Osteoblast (primary cell): ENCODE results near the gene CHRNA4. TPM values are rescaled to one million over a fixed set of nuclear protein-coding genes. Genes with fewer than 3 reads are reported as not detected.

Experiments
- DNase-seq: peaks from one replicate; pipeline ENCODE4 v3.0.0; 2011; ENCODE audit warnings: low spot score, mixed read lengths; ENCODE audit not compliant: insufficient read length; ENCODE audit errors: missing footprints
- H2AFZ ChIP-seq: 2 replicates; pipeline ENCODE4 v1.6.0; 2011; ENCODE audit warnings: mild to moderate bottlenecking, low read length
- H3K27ac ChIP-seq: 2 replicates; pipeline ENCODE4 v1.5.1; 2011; ENCODE audit warnings: mild to moderate bottlenecking, low read depth, low read length, moderate library complexity
- H3K27me3 ChIP-seq: 2 replicates; pipeline ENCODE4 v1.6.0; 2012; ENCODE audit warnings: mild to moderate bottlenecking, control low read depth, inconsistent platforms, low read length, moderate library complexity; ENCODE audit not compliant: insufficient read depth
- H3K36me3 ChIP-seq: 2 replicates; pipeline ENCODE4 v1.5.1; 2011; ENCODE audit warnings: mild to moderate bottlenecking, low read length, control low read depth, moderate library complexity; ENCODE audit not compliant: insufficient read depth
- H3K4me1 ChIP-seq: 2 replicates; pipeline ENCODE4 v1.5.1; 2011; ENCODE audit warnings: mild to moderate bottlenecking, low read length, control low read depth, moderate library complexity; ENCODE audit not compliant: insufficient read depth
- H3K4me2 ChIP-seq: 2 replicates; pipeline ENCODE4 v1.6.0; 2011; ENCODE audit warnings: mild to moderate bottlenecking, low read length; ENCODE audit not compliant: insufficient read depth
- H3K4me3 ChIP-seq: fragments of 200-600 bp; sonication (generic); 3 replicates; pipeline ENCODE4 v1.5.1; 2012; ENCODE audit warnings: mild to moderate bottlenecking, low read length, inconsistent platforms; ENCODE audit not compliant: insufficient read depth
- H3K79me2 ChIP-seq: 2 replicates; pipeline ENCODE4 v1.6.0; 2012; ENCODE audit warnings: mild to moderate bottlenecking, low read length, control low read depth, inconsistent platforms; ENCODE audit not compliant: insufficient read depth
- H3K9me3 ChIP-seq: 2 replicates; pipeline ENCODE4 v1.5.1; 2011; ENCODE audit warnings: low read depth, low read length, control low read depth
- H4K20me1 ChIP-seq: 2 replicates; pipeline ENCODE4 v1.6.0; 2012; ENCODE audit warnings: mild to moderate bottlenecking, low read length, control low read depth; ENCODE audit not compliant: insufficient read depth
- total RNA-seq: library from RNA; depleted of rRNA; stranded (reverse); fragments of >200 nt; gene quantifications from 2 replicates; pipeline ENCODE4 v1.2.3, GENCODE V29; 2012
- TF ChIP-seq, protein P1 (sequence below): IDR thresholded peaks from 2 replicates; pipeline ENCODE4 v1.5.1; 2011; ENCODE audit warnings: mild to moderate bottlenecking, low read depth, low read length, moderate library complexity; ENCODE audit errors: extremely low read depth

The CHRNA4 gene
- total RNA-seq, 1 donor: not detected

GRCh38 chr20:63322933-63323273 lies 38.2 kb downstream of the CHRNA4 start:
- DNase-seq: no peak
- Histone ChIP-seq H4K20me1 (no peaks in the 10 kb centered on the region), H3K4me2 (no peak overlapping the region), H3K4me1 (no peaks in the 10 kb centered on the region), H2AFZ (no peak overlapping the region), H3K36me3 (no peaks in the 10 kb centered on the region), H3K27me3 (peaks cover 9% of the 10 kb centered on the region), H3K27ac (no peak overlapping the region), H3K9me3 (no peaks in the 10 kb centered on the region), H3K4me3 (no peak overlapping the region), H3K79me2 (no peaks in the 10 kb centered on the region)
- TF ChIP-seq, protein P1, sequence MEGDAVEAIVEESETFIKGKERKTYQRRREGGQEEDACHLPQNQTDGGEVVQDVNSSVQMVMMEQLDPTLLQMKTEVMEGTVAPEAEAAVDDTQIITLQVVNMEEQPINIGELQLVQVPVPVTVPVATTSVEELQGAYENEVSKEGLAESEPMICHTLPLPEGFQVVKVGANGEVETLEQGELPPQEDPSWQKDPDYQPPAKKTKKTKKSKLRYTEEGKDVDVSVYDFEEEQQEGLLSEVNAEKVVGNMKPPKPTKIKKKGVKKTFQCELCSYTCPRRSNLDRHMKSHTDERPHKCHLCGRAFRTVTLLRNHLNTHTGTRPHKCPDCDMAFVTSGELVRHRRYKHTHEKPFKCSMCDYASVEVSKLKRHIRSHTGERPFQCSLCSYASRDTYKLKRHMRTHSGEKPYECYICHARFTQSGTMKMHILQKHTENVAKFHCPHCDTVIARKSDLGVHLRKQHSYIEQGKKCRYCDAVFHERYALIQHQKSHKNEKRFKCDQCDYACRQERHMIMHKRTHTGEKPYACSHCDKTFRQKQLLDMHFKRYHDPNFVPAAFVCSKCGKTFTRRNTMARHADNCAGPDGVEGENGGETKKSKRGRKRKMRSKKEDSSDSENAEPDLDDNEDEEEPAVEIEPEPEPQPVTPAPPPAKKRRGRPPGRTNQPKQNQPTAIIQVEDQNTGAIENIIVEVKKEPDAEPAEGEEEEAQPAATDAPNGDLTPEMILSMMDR: no peak

DNA sequence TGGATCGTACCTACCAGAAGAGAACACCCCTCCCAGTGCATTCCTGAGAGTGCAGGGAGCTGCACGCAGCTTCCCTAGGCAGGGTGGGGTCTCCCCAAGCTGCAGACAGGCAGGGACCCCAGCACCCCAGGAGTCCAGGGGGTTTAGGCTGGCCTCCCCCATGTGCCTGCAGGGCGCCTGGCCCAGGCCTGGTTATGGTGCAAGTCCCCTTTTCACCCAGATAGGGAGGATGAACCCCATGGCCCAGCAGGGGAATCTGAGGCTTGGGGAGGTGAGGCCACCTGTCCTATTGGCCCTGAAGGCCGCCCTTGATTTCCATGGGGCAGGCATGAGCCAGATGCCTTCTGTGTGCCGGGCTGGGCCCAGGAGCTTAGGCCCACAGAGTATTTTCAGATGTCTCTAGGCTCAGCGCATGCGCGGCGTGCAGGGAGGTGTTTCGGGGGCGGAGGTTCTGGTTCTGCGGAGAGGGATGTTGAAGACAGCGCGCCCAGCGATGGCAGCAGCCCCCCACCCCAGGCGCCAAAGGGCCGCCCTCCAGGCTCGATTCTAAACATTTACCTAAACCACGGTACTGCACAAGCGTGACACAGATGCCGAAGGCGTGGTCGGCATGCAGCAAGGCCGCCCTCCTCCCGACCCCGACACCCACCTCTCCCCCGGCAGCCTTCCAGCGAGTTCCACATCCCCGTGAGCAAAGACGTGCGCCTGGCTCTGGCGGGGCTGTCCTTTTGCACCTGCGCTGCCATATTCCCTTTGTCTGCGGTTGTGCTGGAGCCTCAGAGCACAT lies 38.8 kb downstream of the CHRNA4 start:
- Histone ChIP-seq H3K36me3 (no peaks in the 10 kb centered on the region), H3K9me3 (no peaks in the 10 kb centered on the region), H3K4me3 (no peak overlapping the region), H3K79me2 (no peaks in the 10 kb centered on the region), H3K4me2 (no peak overlapping the region), H3K27me3 (peaks cover 9% of the 10 kb centered on the region), H4K20me1 (no peaks in the 10 kb centered on the region), H3K4me1 (no peaks in the 10 kb centered on the region), H3K27ac (no peak overlapping the region), H2AFZ (no peak overlapping the region)
- DNase-seq: no peak
- TF ChIP-seq, protein P1: no peak

- Histone ChIP-seq H3K79me2 (no peaks in the 10 kb centered on the region), H3K4me3 (no peak overlapping the region), H3K36me3 (no peaks in the 10 kb centered on the region), H3K9me3 (no peaks in the 10 kb centered on the region), H3K27me3 (peaks cover 9% of the 10 kb centered on the region), H3K27ac (no peak overlapping the region), H3K4me2 (no peak overlapping the region), H3K4me1 (no peaks in the 10 kb centered on the region), H2AFZ (no peak overlapping the region), H4K20me1 (no peaks in the 10 kb centered on the region)
- DNase-seq: no peak
- TF ChIP-seq, protein P1: no peak
These were observed 39.9 kb downstream of the CHRNA4 start for GRCh38 chr20:63321148-63321831.

DNA sequence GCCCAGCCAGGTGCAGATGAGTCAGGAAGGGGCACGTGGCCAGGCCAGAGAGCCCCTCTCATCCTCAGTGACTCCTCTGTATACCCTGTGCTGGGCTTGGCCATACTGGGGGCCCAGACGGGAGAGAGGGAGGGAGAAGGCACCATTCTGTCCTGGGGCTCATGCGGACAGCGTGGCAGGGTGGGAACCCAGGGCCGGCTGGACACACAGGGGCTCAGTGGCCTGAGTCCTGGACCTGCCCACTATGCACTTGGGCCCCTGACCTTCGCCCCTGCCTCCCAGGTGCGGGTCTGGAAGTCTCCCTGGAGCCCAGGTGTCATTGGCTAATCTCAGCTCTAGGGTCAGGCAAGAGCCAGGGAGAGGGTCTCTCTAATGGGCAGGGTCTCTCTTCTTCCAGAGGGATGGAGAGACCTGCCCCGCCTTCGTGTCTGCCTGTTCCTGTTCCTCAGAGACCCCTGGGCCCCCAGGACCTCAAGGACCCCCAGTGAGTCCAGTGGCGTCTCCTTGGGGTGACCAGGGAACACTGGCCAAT lies 40.5 kb downstream of the CHRNA4 start:
- Histone ChIP-seq H3K27ac (no peak overlapping the region), H3K36me3 (no peaks in the 10 kb centered on the region)

More for the DNA sequence above, 40.5 kb downstream of the CHRNA4 start:
- TF ChIP-seq, protein P1: no peak
- Histone ChIP-seq H3K9me3 (no peaks in the 10 kb centered on the region), H3K4me3 (no peak overlapping the region), H3K79me2 (no peaks in the 10 kb centered on the region), H3K27me3 (peaks cover 9% of the 10 kb centered on the region), H3K4me1 (no peaks in the 10 kb centered on the region), H3K4me2 (no peak overlapping the region), H4K20me1 (no peaks in the 10 kb centered on the region), H2AFZ (no peak overlapping the region)
- no peak for DNase-seq
